Measurements from ENCODE around the gene STXBP5. TPM values are rescaled to one million over a fixed set of nuclear protein-coding genes. Genes with fewer than 3 reads are reported as not detected.

Gene STXBP5
- total and polyA plus RNA-seq, 9 of the 15 experiments (the other 6 are each of a cell fraction or from before 2014, with no cell fraction given): 23.3 to 172 (median 71.5) TPM

- TF ChIP-seq ZNF76 (CRISPR knock-in tag; IDR thresholded peaks at IDR 0.05; ENCODE audit: borderline replicate concordance) (no peak), USF1 (CRISPR knock-in tag; IDR thresholded peaks at IDR 0.05) (no peak), ZNF311 (CRISPR knock-in tag; IDR thresholded peaks at IDR 0.05) (no peak), ZNF140 (CRISPR knock-in tag; IDR thresholded peaks at IDR 0.05) (no peak), ZNF551 (CRISPR knock-in tag; IDR thresholded peaks at IDR 0.05) (no peak), ZNF354B (CRISPR knock-in tag; IDR thresholded peaks at IDR 0.05) (no peak), ZNF316 (IDR thresholded peaks at IDR 0.05) (no peak), ZNF280A (IDR thresholded peaks at IDR 0.05; ENCODE audit: low read depth, partially characterized antibody) (no peak), TAF9B (IDR thresholded peaks at IDR 0.05; ENCODE audit: partially characterized antibody) (peak; percentile 27), ZNF3 (CRISPR knock-in tag; IDR thresholded peaks at IDR 0.05) (no peak), ZNF431 (CRISPR knock-in tag; IDR thresholded peaks at IDR 0.05) (no peak), WHSC1 (IDR thresholded peaks at IDR 0.05; ENCODE audit: low read length) (no peak), HDAC8 (tag; IDR thresholded peaks at IDR 0.05) (no peak), PHTF2 (CRISPR knock-in tag; IDR thresholded peaks at IDR 0.05) (no peak), ESRRA (IDR thresholded peaks at IDR 0.05; ENCODE audit: borderline replicate concordance, low read depth) (no peak), DACH1 (IDR thresholded peaks at IDR 0.05; ENCODE audit: partially characterized antibody) (no peak), ZNF232 (CRISPR knock-in tag; IDR thresholded peaks at IDR 0.05) (no peak), NEUROD1 (IDR thresholded peaks at IDR 0.05; ENCODE audit: borderline replicate concordance, low read depth, low read length, partially characterized antibody) (no peak), ZBED1 (IDR thresholded peaks at IDR 0.05) (no peak), ZNF407 (IDR thresholded peaks at IDR 0.05; ENCODE audit: low read depth) (no peak)
These were observed 44.5 kb upstream of the STXBP5 start (continued) for GRCh38 chr6:147159536-147160374.

Measured in K562 (cell line).